VCaP (cell line): ENCODE measurements around the gene OR8B8.

Experiments
- H3K27ac ChIP-seq: fragments of 450-650 bp; 2 replicates; pipeline ENCODE4 v1.5.1; 2017
- TF ChIP-seq, protein P1 (sequence below): fragments of 450-650 bp; conservative IDR thresholded peaks from 2 replicates; pipeline ENCODE4 v1.5.1; 2017; ENCODE audit warnings: mild to moderate bottlenecking, moderate library complexity

The OR8B8 gene

DNA sequence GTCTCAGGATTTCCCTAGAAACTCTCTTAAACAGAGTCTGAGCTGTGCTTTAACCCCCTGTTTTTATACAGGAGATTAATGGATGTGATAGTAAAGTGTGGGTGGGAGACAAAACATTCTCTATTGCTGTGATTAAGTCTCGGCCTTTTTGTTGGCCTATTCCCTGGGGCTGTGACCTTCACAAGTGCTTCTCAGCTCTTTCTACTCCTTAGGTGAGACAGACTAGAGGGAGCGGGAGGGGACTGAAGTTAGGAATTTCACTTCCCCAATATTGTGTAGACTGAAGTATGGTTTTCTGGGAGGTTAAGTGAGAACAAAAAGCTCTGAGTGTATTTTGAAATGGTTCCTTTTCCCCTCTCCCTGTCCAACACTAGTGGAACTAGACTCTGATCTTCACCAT is 29.8 kb upstream of the OR8B8 start:
- TF ChIP-seq, protein P1, sequence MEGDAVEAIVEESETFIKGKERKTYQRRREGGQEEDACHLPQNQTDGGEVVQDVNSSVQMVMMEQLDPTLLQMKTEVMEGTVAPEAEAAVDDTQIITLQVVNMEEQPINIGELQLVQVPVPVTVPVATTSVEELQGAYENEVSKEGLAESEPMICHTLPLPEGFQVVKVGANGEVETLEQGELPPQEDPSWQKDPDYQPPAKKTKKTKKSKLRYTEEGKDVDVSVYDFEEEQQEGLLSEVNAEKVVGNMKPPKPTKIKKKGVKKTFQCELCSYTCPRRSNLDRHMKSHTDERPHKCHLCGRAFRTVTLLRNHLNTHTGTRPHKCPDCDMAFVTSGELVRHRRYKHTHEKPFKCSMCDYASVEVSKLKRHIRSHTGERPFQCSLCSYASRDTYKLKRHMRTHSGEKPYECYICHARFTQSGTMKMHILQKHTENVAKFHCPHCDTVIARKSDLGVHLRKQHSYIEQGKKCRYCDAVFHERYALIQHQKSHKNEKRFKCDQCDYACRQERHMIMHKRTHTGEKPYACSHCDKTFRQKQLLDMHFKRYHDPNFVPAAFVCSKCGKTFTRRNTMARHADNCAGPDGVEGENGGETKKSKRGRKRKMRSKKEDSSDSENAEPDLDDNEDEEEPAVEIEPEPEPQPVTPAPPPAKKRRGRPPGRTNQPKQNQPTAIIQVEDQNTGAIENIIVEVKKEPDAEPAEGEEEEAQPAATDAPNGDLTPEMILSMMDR = no peak
- no peak overlapping the region for H3K27ac ChIP-seq

DNA sequence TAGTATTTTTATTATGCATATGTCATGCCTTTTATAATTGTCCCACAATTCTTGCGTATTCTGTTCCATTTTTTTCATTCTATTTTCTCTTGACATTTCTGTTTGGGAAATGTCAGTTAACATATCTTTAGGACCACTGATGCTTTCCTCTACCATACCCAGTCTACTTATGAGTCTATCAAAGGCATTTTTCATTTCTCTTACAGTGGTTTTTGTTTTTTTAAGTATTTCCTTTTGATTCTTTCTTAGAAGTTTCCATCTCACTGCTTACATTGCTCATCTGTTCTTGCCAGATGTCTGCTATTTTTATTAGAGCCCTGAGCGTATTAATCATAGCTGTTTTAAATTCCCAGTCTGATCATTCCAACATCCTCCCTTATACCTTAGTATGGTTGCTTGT is 29.3 kb upstream of the OR8B8 start:
- TF ChIP-seq, protein P1 = no peak
- no peak overlapping the region for H3K27ac ChIP-seq

DNA sequence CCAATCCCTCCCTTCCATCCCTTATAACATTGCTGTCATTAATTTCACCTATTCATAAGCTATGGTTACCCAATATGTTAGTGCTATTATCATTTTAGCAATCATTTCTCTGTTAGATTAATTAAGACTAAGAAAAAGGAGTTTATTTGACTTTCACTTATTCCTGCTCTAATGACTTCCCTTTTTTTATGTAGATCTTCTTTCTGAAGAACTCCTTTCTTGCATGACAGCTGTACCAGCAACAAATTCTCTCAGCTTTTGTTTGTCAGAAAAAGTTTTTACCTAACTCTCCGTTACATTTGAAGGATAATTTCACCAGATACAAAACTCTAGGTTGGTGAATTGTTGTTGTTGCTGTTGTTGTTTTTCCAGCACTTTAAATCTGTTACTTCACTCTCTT is 28.6 kb upstream of the OR8B8 start:
- TF ChIP-seq, protein P1 = no peak
- H3K27ac ChIP-seq = no peak overlapping the region

DNA sequence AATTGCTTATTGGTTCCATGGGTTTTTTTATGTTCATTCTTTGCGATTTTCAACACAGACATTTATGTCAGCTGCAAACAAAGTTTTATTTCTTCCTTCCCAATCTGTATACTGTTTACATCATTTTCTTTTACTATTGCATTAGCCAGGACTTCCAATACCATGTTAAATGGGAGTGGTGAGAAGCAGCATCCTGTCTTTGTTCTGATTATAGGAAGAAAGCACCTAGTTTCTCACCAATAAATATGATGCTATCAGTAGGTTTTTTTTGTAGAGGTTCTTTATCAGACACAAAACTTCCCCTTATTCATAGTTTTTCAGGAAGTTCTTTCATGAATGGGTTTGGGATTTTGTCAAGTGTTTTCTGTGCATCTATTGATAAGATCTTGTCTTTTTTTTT is 28.0 kb upstream of the OR8B8 start:
- TF ChIP-seq, protein P1 = no peak

DNA sequence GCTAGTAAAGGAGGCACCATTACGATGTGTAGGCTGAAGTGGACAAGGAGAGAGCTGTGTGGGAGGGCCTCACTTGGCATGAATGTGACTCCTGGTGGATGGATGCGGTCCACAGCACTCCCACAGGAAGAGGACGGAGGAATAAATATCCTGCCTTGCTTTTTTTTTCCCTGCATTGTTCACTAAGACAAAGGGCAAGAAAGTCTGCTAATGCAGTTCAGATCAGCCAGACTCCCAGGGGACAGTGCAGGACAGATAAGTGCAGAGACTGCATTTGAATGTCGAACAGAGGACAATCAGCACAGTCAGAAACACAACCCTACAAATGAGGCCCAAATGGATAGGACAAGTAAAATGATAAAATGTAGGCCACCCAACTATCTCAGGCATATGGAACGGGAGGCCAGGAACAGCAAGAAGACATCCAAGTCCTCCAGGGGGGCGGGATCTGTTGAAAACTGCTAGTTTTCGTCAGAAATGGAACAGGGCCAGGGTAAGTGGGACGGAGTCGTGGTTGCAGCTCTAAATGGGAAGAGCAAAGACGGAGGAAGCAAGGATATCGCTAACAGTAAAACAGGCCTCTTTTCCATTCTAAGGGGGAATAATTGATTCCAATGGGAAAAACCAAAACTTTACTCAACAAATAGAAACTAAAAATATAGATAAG is 25.2 kb upstream of the OR8B8 start:
- TF ChIP-seq, protein P1 = no peak

More for the DNA sequence above, 28.0 kb upstream of the OR8B8 start:
- H3K27ac ChIP-seq = no peak overlapping the region

DNA sequence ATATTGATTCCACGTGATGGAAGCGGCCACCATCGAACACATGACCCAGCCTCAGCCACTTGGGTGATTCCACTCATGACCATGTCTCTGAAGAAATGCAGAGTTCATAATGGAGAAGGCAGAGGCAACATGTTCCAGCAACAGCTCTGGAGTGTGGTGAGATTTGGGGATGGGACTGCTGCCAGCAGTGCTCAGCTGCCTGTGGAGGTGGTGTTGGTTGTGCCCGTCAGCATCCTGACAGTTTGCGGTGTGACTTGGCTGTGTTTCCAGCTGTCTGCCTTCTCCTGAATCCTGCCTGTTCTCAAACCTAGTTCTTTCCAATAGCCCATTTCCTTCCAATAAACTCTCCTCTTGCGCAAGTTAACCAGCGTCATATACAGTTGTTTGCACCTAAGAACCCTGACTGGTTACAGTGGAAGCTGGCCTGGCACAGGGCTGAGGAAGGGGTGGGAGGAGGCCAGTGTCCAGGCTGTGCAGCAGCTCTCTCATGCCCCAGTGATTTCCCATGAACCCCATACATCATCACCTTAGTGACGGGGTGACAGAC is 22.0 kb upstream of the OR8B8 start:
- TF ChIP-seq, protein P1 = no peak
- H3K27ac ChIP-seq = no peak overlapping the region

More for the DNA sequence above, 25.2 kb upstream of the OR8B8 start:
- H3K27ac ChIP-seq = no peak overlapping the region

DNA sequence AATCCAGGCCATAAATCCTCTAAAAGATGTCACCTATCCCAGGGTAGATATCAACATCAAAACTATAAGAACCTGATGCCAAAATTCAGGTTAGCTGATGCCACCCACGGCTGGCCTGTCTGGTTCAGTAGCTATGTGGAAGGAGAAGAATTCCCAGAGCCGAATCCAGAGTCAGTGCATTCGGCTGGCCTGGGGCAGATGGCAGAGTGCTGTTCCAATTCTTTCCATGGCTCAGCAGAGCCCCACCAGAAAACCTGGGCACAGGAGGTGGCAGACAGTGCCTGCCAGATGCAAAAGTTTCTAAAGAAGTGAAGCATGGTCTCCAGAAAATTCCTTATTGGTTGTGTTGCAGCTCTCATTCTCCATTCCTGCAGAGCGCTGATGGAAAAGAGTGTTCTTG is 19.9 kb upstream of the OR8B8 start:
- TF ChIP-seq, protein P1 = no peak
- no peak overlapping the region for H3K27ac ChIP-seq
